ENCODE measurements around the gene PRKN.

PRKN gene

DNA sequence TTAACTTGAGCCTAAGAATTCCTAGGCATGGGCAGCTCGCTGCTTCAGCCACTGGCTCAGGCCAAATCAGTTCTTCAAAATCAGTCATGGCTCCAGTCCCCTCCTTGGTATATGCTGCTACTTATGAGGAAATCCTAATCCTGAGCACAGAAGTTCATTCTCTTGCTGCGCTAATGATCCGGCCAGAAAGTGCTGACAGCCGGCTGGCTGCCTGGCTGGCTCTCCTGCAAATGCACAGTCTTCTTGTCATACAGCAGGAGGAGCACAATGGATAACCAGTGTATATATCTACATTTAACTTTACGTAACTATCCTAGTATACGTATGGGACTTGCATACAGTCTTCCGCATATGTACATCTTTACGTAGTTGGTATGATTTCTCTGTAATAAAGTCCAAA lies 500.8 kb downstream of the PRKN start:
- Histone ChIP-seq H3K4me3 (replicated peaks; ENCODE audit: insufficient read depth, low read length) (no peak overlapping the region), H3K27ac (replicated peaks) (no peak overlapping the region), H3K27me3 (ENCODE audit: insufficient read depth, poor library complexity, severe bottlenecking) (no peaks in the 10 kb centered on the region)
- no peak for DNase-seq (ENCODE audit: low read depth in 1 of 2, low spot score in 1 of 2)
- TF ChIP-seq SPI1 (IDR thresholded peaks at IDR 0.05; ENCODE audit: borderline replicate concordance, low read depth): no peak
- TF ChIP-seq GABPA (IDR thresholded peaks at IDR 0.05; ENCODE audit: low read depth): no peak

DNA sequence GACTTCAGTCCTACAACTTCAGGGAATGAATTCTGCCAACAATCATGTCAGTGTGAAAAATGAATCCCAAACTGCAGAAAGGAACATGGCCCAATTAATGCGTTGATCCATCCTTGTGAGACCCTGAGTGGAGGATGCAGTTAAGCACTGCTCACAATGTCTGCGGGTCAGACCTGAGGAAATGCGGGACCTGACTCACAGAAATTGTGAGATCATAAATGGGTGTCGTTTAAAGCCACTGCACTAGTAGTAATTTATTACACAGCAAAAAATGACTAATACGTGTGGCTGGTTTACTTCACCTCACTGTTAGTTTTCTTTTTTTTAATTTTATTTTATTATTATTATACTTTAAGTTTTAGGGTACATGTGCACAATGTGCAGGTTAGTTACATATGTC lies 505.0 kb downstream of the PRKN start:
- no peak for DNase-seq (ENCODE audit: low read depth in 1 of 2, low spot score in 1 of 2)
- no peak overlapping the region for H3K27ac ChIP-seq (replicated peaks)
- TF ChIP-seq POLR2AphosphoS5 (IDR thresholded peaks at IDR 0.05; ENCODE audit: low read depth) (no peak), SPI1 (IDR thresholded peaks at IDR 0.05; ENCODE audit: borderline replicate concordance, low read depth) (no peak), GABPA (IDR thresholded peaks at IDR 0.05; ENCODE audit: low read depth) (no peak)
- TF ChIP-seq, protein P1, sequence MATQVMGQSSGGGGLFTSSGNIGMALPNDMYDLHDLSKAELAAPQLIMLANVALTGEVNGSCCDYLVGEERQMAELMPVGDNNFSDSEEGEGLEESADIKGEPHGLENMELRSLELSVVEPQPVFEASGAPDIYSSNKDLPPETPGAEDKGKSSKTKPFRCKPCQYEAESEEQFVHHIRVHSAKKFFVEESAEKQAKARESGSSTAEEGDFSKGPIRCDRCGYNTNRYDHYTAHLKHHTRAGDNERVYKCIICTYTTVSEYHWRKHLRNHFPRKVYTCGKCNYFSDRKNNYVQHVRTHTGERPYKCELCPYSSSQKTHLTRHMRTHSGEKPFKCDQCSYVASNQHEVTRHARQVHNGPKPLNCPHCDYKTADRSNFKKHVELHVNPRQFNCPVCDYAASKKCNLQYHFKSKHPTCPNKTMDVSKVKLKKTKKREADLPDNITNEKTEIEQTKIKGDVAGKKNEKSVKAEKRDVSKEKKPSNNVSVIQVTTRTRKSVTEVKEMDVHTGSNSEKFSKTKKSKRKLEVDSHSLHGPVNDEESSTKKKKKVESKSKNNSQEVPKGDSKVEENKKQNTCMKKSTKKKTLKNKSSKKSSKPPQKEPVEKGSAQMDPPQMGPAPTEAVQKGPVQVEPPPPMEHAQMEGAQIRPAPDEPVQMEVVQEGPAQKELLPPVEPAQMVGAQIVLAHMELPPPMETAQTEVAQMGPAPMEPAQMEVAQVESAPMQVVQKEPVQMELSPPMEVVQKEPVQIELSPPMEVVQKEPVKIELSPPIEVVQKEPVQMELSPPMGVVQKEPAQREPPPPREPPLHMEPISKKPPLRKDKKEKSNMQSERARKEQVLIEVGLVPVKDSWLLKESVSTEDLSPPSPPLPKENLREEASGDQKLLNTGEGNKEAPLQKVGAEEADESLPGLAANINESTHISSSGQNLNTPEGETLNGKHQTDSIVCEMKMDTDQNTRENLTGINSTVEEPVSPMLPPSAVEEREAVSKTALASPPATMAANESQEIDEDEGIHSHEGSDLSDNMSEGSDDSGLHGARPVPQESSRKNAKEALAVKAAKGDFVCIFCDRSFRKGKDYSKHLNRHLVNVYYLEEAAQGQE (IDR thresholded peaks at IDR 0.05; ENCODE audit: insufficient replicate concordance, low read depth): no peak
- TF ChIP-seq, protein P2, sequence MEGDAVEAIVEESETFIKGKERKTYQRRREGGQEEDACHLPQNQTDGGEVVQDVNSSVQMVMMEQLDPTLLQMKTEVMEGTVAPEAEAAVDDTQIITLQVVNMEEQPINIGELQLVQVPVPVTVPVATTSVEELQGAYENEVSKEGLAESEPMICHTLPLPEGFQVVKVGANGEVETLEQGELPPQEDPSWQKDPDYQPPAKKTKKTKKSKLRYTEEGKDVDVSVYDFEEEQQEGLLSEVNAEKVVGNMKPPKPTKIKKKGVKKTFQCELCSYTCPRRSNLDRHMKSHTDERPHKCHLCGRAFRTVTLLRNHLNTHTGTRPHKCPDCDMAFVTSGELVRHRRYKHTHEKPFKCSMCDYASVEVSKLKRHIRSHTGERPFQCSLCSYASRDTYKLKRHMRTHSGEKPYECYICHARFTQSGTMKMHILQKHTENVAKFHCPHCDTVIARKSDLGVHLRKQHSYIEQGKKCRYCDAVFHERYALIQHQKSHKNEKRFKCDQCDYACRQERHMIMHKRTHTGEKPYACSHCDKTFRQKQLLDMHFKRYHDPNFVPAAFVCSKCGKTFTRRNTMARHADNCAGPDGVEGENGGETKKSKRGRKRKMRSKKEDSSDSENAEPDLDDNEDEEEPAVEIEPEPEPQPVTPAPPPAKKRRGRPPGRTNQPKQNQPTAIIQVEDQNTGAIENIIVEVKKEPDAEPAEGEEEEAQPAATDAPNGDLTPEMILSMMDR (IDR thresholded peaks at IDR 0.05; ENCODE audit: insufficient read depth, low read length): no peak
- no peak overlapping the region for H3K4me3 ChIP-seq (replicated peaks; ENCODE audit: insufficient read depth, low read length)
- H3K27me3 ChIP-seq (ENCODE audit: insufficient read depth, poor library complexity, severe bottlenecking): no peaks in the 10 kb centered on the region

DNA sequence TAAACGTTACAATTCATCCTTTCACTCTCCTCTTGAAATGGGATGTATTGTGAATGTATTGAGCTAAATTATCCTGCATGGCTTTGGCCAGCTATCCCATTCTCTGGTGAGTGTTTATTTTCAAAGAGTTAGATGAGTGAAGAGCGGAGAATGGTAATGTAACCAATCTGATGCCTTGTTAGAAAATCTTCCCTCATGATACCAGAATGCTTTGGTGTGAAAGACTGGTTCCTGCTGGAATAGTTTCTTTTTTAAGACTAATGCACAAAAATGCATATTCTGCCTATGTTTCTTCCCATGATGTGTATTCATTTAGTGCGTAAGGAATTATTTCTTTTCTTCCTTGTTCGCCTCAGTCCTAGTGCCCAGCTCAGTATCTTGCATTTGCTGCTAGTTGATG lies 506.7 kb downstream of the PRKN start:
- no peaks in the 10 kb centered on the region for H3K27me3 ChIP-seq (ENCODE audit: insufficient read depth, poor library complexity, severe bottlenecking)
- H3K27ac ChIP-seq (replicated peaks): no peak overlapping the region
- no peak for DNase-seq (ENCODE audit: low read depth in 1 of 2, low spot score in 1 of 2)
- H3K4me3 ChIP-seq (replicated peaks; ENCODE audit: insufficient read depth, low read length): no peak overlapping the region
- TF ChIP-seq, protein P2 (IDR thresholded peaks at IDR 0.05; ENCODE audit: insufficient read depth, low read length): no peak
- no peak for TF ChIP-seq GABPA (IDR thresholded peaks at IDR 0.05; ENCODE audit: low read depth)
- TF ChIP-seq, protein P1 (IDR thresholded peaks at IDR 0.05; ENCODE audit: insufficient replicate concordance, low read depth): no peak
- no peak for TF ChIP-seq SPI1 (IDR thresholded peaks at IDR 0.05; ENCODE audit: borderline replicate concordance, low read depth)
- no peak for TF ChIP-seq POLR2AphosphoS5 (IDR thresholded peaks at IDR 0.05; ENCODE audit: low read depth)

DNA sequence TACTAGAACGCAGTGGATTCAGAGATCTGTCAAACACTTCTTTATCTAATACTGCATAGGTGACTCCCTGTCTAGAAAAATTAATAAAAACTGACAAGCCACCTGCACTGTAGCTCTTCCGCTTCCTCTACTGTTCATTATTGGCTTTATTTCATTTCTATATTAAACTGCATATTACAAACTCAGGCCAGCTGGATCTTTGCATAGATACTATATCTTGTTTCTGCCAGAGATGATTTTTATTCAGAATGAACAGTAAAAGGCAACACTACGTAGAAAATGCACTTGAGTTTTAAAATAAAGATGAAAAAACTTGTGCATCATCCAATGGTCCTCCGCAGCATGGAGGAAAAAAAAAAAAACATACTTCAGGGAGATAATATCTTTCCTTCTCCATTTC lies 508.3 kb downstream of the PRKN start:
- Histone ChIP-seq H3K4me3 (replicated peaks; ENCODE audit: insufficient read depth, low read length) (no peak overlapping the region), H3K27ac (replicated peaks) (no peak overlapping the region), H3K27me3 (ENCODE audit: insufficient read depth, poor library complexity, severe bottlenecking) (no peaks in the 10 kb centered on the region)
- TF ChIP-seq, protein P1 (IDR thresholded peaks at IDR 0.05; ENCODE audit: insufficient replicate concordance, low read depth): no peak
- DNase-seq (ENCODE audit: low read depth in 1 of 2, low spot score in 1 of 2): no peak
